ENCODE data around the gene ELMO3.

The ELMO3 gene, protein sequence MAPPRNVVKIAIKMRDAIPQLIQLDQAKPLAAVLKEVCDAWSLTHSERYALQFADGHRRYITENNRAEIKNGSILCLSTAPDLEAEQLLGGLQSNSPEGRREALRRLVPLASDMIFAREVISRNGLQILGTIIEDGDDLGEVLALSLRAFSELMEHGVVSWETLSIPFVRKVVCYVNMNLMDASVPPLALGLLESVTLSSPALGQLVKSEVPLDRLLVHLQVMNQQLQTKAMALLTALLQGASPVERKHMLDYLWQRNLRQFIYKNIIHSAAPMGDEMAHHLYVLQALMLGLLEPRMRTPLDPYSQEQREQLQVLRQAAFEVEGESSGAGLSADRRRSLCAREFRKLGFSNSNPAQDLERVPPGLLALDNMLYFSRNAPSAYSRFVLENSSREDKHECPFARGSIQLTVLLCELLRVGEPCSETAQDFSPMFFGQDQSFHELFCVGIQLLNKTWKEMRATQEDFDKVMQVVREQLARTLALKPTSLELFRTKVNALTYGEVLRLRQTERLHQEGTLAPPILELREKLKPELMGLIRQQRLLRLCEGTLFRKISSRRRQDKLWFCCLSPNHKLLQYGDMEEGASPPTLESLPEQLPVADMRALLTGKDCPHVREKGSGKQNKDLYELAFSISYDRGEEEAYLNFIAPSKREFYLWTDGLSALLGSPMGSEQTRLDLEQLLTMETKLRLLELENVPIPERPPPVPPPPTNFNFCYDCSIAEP

GRCh38 chr16:67199011-67199807 is at the start of gene ELMO3:
ELMO3 (plus strand) TSS chr16:67199131; CDS start chr16:67199327, 196 bp downstream.
- peak; percentile 95 for DNase-seq

- peak; percentile 49 for DNase-seq
Observed at GRCh38 chr16:67149276-67150046, 49.5 kb upstream of the ELMO3 start.

DNA sequence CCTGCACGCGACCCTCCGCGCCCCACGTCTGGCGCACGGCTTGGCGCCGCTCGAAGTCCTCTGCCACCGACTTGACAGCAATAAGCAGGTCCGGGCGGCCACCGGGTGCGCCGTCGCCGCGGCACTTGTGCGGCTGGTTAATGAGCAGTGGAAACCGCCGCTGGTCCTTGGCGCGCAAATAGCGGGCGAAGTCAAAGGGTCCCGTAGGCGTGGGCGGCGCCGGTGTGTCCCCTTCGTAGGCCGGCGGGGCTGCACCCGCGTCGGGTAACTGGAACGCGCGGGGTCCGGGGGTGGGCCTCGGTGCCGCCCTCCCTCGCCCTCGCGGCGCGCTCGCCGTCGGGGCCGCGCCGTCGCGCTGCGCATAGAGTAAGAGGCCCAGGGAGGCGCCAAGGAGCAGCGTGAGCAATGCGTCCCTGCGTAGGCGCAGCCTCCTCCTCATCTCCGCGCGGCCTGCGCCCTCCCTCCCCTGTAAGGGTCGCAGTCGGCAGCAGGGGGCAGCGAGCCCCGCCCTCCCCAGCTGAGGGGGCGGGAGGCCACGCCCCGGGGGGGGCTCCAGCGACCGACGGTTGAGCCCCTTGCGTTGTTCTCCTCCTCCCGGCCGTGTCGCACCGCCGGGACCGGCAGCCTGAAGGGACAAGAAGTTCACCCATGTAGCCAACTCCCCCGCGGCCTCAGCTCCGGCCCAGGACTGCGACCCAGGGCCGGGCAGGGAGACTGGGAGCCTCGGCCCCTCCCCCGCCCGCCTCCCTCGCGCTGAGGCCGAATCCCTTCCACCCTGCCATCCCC is 48.7 kb upstream of the ELMO3 start:
- DNase-seq: peak; percentile 81

DNA sequence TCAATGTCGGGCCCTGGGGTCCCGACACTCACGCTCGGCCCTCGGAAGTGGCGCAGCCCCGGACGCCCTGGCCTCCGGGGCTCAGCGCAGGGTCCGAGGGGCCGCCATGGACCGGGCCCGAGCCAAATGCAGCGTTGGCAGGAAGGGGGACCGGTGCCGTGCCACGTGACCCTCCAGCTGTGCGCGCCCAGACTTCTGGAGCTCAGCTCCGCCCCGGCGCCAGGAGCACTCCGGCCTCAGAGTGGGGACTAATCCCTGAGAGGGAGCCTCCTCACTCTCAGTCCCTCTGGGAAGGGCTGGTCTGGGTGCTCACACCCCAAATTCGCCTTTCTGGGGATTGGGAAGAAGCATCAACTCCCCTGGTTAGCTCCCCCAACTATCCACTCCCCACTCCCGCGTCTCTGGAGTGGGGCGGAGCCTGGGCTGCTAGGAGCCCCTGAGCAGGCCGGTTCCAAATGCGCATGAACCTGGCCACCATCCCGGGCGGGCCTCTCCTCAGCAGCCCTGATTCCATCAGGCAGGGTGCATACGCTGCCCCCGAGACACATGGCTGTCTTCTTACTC is 48.0 kb upstream of the ELMO3 start, which contains the start of gene B3GNT9:
TSS of gene B3GNT9 (minus strand) at position 166 of the 564 bp plus-strand sequence. CDS start 513 bp downstream, outside the sequence.
- peak; percentile 84 for DNase-seq

GRCh38 chr16:67151431-67152097 is 47.4 kb upstream of the ELMO3 start:
- DNase-seq: no peak

- peak; percentile 53 for DNase-seq
Observed at GRCh38 chr16:67154578-67155294, 44.2 kb upstream of the ELMO3 start.

DNA sequence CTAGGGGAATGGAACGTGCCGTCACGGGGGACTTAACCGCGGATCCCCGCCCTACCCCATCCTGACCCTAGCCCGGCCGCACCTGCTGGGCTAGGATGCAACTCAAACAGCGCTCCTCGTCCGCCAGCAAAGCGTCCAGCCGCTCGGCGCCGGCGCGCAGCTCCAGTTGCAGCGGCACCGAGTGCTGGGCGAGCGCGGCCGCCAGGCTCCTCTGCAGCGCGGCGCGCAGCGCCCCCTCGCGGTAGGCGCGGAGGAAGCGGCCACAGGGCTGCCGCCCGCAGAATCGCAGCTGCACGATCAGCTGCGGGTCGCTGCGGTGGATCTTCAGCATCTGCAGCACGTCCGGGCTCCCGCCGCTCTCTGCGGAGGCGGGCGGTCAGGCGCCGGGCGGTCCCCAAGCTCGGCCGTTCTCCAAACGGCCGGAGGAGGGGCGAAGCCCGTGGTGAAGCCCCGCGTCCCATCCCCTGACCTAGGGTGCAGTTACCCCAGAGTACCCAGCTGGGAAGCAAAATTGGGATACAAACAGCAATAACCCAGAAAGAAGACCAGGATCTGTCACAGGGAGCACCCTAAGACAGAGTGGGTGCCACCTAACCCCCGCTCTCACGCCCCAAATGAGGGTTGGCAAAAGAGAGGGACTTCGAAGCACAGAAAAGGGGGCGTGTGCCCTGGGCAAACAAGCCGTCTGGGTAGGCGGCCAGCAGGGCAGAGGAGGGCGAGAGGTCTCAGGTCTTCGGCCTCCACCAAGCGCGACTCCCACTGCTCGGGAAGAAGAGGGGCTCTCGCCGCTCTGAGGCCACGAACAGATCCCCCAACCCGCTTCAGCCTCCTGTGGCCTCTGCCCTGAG is 43.4 kb upstream of the ELMO3 start:
- peak; percentile 89 for DNase-seq

DNA sequence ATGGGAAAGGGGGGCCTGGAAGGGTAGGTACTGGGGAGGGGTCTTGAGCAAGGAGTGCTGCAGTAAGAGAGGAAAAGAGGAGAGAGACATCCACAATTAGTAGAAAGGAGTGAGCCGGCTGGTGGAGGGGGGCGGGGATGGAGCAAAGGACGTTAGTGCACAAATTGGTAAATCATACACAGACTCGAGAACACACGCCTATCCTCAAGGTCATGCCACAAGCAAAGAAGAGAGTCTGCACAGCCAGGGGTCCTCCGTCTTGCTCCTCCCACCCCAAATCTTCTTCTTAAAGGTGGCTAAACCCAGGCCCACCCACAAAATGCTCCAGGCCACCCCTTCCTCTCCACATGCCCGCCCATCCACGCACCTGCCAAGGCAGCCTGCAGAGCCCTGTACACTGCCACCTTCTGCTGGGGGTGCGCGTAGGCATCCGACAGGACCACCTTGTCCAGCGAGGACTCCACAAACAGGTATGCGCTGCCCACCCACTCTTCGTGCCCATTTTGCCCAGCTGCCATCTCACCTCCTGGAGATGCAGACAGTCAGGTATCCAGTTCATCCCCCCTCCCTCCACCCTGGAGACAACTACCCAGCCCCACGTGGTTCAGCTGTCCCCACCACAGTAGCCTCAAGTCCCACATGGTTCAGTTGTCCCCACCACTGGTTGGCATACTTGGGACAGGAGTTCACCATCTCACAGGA is 42.6 kb upstream of the ELMO3 start:
- DNase-seq: peak; percentile 51

DNA sequence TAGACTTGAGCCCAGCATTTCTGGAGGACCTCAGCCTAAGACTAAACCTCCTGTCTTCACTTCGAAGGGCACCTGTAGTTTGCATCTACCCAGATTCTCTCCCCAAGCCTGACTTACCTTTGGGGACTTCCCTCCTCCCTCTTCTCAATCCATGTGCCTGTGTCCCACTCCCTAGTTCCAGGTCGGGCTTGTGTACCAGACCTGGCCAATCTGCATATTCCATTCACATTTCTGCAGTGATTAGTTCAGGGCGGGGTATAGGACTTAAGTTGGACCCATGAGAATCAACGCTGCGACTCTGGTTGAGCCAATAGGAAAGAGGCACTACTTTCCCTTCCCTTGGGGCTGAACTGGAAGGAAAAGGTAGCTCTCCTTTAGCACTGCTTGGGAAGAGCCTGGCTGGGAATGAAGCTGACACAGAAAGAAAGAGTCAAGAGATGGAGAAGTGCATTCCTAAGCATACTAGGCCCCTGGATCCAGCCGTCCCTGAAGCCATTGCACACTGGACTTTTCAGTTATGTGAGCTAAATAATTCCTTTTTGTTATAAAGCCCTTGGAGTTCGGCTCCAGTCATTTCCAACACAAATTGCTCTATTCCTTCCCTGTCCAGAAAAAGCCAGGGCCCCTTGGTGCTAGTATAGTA is 41.7 kb upstream of the ELMO3 start:
- no peak for DNase-seq

GRCh38 chr16:67157892-67158635 is 40.9 kb upstream of the ELMO3 start:
- DNase-seq: no peak

DNA sequence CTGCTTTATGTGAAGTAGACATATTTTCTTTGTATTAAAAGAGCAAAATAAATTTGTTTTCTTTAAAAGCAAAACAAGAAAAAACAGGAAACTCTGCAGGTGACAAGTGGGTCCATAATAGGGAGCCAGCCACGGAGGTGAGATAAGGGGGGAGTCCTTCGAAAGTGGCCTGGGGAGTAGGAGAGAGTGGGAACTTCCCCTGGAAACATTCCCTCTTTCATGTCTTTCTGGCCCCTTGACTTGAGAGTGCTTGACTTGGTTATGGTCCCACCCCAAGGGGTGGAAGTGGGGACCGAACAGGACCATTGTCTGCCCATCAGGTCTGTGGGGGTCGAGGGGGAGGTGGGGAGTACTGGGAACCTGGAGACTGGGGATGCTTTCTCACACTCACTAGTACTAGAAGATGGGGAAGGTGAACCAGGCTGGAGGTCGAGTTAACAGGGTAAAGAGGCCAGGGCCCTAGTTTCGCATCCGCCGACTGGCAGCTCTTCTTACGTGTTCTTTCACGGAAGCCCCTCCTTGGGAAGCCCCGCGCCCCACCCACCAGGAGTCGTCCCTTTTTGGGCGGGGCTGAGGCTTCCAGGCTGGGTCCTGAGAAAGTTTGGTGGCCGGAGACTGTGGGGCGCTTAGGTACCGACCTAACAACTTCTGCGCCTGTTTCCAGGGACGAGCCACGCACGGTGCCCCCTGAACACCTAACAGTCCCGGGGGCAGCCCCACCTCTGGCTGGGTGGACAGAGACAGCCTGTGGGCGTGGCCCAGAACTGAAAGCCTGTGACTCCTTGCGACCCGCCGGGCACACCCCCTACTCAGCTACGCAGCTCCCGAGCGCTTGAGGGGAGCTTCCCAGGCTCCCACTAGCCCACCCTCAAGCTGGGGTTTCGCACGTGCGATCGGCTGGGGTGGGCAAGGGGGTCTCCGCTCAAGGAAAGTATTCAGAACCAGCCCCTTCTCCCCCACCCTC is 40.0 kb upstream of the ELMO3 start:
- DNase-seq: peak; percentile 78

DNA sequence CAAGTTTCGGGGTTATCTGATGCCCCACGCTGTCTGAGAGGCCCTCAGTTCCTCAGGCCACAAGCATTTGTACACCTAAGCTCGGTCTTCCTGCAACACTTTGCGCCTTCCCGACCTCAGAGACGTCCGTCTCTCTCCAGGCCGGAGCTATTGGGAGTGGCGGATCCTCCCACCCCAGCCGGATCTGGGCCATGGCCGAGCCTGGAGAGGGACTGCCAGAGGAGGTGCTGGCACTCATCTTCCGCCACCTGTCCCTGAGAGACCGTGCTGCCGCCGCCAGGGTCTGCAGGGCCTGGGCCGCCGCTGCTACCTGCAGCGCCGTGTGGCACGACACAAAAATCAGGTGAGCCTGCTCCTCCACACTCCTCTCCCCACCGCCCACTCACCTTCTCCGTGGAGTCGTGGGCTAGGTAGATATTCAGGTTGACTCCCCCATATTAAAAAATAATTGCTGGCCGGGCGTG is 37.3 kb upstream of the ELMO3 start:
- peak; percentile 50 for DNase-seq

GRCh38 chr16:67162506-67163163 is 36.3 kb upstream of the ELMO3 start:
- no peak for DNase-seq

DNA sequence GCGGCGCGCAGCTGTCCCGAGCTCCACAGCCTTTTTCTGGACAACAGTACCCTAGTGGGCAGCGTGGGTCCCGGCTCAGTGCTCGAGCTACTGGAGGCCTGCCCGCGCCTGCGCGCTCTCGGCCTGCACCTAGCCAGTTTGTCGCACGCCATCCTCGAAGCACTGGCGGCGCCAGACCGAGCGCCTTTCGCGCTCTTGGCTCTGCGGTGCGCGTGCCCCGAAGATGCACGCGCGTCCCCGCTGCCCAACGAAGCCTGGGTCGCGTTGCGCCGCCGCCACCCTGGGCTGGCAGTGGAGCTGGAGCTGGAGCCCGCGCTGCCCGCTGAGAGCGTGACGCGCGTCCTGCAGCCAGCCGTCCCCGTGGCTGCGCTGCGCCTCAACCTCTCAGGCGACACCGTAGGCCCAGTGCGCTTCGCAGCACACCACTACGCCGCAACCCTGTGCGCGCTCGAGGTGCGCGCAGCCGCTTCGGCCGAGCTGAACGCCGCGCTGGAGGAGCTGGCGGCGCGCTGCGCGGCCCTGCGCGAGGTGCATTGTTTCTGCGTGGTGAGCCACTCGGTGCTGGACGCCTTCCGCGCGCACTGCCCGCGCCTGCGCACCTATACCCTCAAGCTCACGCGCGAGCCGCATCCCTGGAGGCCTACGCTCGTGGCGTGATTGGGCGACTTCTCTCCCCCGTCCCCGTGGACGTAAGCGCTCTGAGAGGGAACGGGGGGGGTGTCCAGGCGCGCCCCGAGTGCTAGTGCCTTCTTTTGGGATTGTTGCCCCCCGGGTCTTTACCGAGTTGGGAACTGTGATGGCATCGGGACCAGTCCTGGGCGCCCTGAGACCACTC is 35.5 kb upstream of the ELMO3 start:
- no peak for DNase-seq

All from islet precursor cell (in vitro differentiated cells).